Bronchial epithelial cell (primary cell): Measurements from ENCODE around the gene LRRC4C. TPM values are rescaled to one million over a fixed set of nuclear protein-coding genes. Genes with fewer than 3 reads are reported as not detected.

Experiments
- DNase-seq: peaks from one replicate; pipeline ENCODE4 v3.0.0-alpha.2; 2010; ENCODE audit warnings: low read depth
- FAIRE-seq: peaks from 2 replicates; lab custom pipeline; 2011; peaks lifted over from hg19 to GRCh38; lab: Jason Lieb, UNC
- H3K27me3 ChIP-seq: 2 replicates; pipeline ENCODE4 v1.5.1; 2011; ENCODE audit warnings: low read length; ENCODE audit not compliant: control insufficient read depth, insufficient read depth
- H3K36me3 ChIP-seq: 2 replicates; pipeline ENCODE4 v1.5.1; 2011; ENCODE audit warnings: low read length; ENCODE audit not compliant: control insufficient read depth, insufficient read depth
- H3K4me3 ChIP-seq: 2 replicates; pipeline ENCODE4 v1.5.1; 2011; ENCODE audit warnings: mild to moderate bottlenecking, low read depth, low read length, control low read depth
- total RNA-seq: library from RNA; depleted of rRNA; stranded (reverse); fragments of >200 nt; gene quantifications from 2 replicates; pipeline ENCODE4 v1.2.1, GENCODE V29; 2014
- TF ChIP-seq, protein P1 (sequence below): IDR thresholded peaks from 2 replicates; pipeline ENCODE4 v1.5.1; 2011; ENCODE audit warnings: mild to moderate bottlenecking, moderate library complexity, low read length, control low read depth, inconsistent platforms; ENCODE audit not compliant: insufficient read depth, severe bottlenecking

Gene LRRC4C
- total RNA-seq, 1 donor from 2014 or later = not detected

DNA sequence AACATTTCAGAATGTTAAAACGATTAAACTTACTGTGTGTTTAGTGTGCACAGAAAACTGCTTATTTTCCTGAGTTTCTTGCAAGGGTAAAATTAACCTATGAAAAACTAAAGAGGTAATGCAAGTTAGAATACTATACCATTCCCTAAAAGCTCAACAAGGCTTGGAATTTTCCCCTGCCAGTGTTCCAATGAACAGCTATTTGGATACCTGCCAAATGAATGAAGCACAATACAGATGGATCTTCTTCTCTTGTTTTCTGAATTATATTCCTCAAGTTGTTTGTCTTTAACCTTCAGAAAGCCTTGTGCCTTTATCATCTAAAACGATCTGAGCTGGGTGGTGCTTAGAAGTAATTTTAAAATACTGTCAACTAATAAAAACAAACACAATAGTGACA lies 204.5 kb downstream of the LRRC4C start:
- FAIRE-seq = no peak

DNA sequence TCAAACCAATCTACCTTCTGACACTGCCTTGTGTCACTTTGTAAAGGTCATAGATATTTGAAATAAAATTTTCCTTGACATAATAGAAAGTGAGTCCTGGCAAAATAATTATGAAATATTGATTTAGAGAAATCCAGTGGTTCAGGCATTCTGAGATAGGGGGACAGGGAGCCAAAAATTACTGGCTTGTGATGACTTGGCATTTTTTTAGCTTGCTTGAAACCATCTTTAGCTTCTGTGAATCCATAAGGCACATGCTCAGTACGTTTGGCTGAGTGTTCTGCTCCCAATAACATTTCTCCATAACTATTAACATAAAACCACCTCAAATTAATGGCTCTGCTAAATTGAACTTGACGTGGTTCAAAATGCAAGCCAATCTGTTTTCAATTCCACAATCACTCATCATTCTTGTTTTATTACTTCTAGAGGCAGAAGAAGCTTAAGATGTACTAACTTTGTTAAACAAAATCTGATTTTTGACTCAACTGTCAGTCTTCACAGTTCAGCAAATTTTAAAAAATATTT lies 209.0 kb downstream of the LRRC4C start:
- Histone ChIP-seq H3K36me3 (no peaks in the 10 kb centered on the region), H3K27me3 (no peaks in the 10 kb centered on the region), H3K4me3 (no peak overlapping the region)
- FAIRE-seq (no peak), DNase-seq (no peak)
- TF ChIP-seq, protein P1, sequence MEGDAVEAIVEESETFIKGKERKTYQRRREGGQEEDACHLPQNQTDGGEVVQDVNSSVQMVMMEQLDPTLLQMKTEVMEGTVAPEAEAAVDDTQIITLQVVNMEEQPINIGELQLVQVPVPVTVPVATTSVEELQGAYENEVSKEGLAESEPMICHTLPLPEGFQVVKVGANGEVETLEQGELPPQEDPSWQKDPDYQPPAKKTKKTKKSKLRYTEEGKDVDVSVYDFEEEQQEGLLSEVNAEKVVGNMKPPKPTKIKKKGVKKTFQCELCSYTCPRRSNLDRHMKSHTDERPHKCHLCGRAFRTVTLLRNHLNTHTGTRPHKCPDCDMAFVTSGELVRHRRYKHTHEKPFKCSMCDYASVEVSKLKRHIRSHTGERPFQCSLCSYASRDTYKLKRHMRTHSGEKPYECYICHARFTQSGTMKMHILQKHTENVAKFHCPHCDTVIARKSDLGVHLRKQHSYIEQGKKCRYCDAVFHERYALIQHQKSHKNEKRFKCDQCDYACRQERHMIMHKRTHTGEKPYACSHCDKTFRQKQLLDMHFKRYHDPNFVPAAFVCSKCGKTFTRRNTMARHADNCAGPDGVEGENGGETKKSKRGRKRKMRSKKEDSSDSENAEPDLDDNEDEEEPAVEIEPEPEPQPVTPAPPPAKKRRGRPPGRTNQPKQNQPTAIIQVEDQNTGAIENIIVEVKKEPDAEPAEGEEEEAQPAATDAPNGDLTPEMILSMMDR = no peak

More for the DNA sequence above, 204.5 kb downstream of the LRRC4C start:
- H3K27me3 ChIP-seq = no peaks in the 10 kb centered on the region
- DNase-seq = no peak
- TF ChIP-seq, protein P1 = no peak
- H3K36me3 ChIP-seq = no peaks in the 10 kb centered on the region
- H3K4me3 ChIP-seq = no peak overlapping the region

DNA sequence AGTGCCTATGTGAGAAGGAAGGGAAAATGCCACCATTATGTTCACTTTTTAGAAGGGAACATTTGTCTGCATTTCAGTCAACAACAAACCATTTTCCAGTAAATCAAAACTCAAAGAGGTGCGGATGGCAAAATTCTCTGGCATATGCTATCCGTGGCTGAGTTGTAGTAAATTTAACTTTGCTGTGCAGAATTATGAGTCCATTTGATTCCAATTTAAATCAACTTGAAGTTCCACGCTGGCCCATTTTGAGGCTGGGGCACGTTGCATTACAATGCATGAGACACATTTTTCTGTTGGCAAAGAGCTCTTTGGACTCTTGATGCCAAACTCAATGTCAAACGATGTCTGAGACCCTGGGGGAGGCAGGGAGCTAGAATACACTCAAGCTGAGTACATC lies 211.8 kb downstream of the LRRC4C start:
- FAIRE-seq (no peak), DNase-seq (no peak)
- Histone ChIP-seq H3K4me3 (no peak overlapping the region), H3K36me3 (no peaks in the 10 kb centered on the region), H3K27me3 (no peaks in the 10 kb centered on the region)
- TF ChIP-seq, protein P1 = no peak

DNA sequence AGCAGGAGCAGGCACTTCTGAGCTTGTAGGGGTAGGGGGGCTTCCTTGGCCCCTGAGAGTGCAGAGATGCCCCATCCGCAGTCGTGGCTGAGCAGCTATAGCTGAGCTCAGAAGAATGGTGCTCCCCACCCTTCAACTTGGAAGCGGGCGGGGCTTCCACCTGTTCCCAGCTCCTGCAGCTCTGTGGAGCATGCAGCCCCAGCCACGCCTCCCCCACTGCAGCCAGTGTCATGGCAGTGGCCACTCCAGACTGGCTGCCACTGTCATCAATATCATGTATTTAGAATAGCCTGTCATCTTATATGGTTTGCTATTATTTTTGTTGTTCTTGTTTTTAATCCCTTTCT lies 213.1 kb downstream of the LRRC4C start:
- TF ChIP-seq, protein P1 = no peak
- FAIRE-seq = no peak
- H3K27me3 ChIP-seq = no peaks in the 10 kb centered on the region

DNA sequence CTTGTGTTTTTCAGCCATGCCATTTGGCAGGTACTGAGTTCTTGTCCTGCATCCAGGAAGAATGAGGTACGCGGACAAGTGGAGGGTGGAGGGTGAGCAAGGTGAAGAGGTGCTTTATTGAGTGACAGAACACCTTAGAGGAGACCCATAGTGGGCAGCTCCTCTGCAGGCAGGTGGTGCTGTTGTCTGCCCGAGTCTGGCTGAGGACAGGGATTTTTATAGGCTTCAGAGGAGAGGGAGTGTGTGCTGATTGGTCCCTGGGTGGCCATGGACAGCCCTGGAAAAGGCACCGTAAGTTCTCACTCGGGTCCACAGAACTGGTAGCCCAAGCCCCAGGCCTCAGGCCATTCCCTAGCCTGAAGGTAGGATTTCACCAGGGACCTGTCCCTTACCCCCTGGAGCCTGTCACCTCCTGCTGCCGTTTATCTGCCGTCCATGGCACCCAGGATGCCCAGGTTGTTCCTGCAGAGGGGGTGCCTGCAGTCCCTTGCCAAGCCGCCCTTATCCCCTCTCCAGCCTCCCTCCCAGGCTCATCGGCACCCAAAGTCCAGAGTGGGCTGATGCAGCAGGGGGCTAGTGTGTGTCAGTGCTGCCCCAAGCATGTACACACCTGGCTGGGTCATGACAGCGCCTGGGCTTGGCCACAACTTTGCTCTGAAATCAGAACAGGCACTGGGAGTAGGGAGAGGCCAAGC lies 213.6 kb downstream of the LRRC4C start:
- TF ChIP-seq, protein P1 = no peak
- FAIRE-seq (no peak), DNase-seq (no peak)
- no peak overlapping the region for H3K4me3 ChIP-seq
- H3K27me3 ChIP-seq = no peaks in the 10 kb centered on the region
- H3K36me3 ChIP-seq = no peaks in the 10 kb centered on the region

More for the DNA sequence above, 213.1 kb downstream of the LRRC4C start:
- no peak for DNase-seq
- Histone ChIP-seq H3K36me3 (no peaks in the 10 kb centered on the region), H3K4me3 (no peak overlapping the region)
